ENCODE results near the gene MOG. TPM values are rescaled to one million over a fixed set of nuclear protein-coding genes. Genes with fewer than 3 reads are reported as not detected.

MOG gene
- polyA plus RNA-seq, 1 of the 3 experiments (the other 2 are of a cell fraction), result not detected

DNA sequence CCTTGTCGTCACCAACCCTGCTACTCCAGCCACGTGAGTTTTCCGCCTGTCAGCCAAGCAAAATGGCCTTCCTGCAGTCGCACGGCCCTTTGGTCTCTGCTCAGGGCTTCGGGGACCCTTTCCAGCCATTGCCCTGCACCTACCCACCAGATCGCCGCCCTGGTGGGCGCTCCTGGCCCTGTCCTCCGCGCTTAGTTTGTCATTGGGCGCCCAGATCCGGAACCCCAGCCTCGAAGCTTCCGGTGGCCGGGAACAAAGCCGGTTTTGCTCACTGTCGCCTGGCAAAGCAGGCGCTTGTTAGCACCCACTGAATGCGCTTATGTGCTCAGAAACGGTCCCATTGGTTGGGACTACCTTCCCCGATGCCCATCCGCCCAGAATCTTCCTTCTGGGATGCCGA is 23.5 kb downstream of the MOG start:
- ChIA-PET POLR2A (no interaction called here), CTCF (interaction anchor here (0.8 kb wide), 1 partner anchor 27 kb away, joined by 3 read pairs; no protein-coding TSS in a partner anchor)
- DNase-seq, result no peak
- TF ChIP-seq FOXM1 (IDR thresholded peaks at IDR 0.05; ENCODE audit: low read depth), result no peak
- no peak for TF ChIP-seq RXRA (IDR thresholded peaks at IDR 0.05; ENCODE audit: borderline replicate concordance, low read depth)
- peaks cover 4% of the 10 kb centered on the region for H3K27me3 ChIP-seq (ENCODE audit: insufficient read depth)
- no peak overlapping the region for H3K4me2 ChIP-seq
- H3K79me2 ChIP-seq (ENCODE audit: insufficient read depth), result no peaks in the 10 kb centered on the region
- no peak overlapping the region for H2AFZ ChIP-seq (ENCODE audit: low read depth)
- H3K4me3 ChIP-seq (ENCODE audit: low read depth in 2 of 2, low read length in 1 of 2), result no peak overlapping the region
- WGBS (ENCODE audit: low lambda C conversion rate), result 40% methylated on average over 24 of the region's 24 CpGs
- no peaks in the 10 kb centered on the region for H3K36me3 ChIP-seq (replicated peaks in 1 of 2; ENCODE audit: control insufficient read depth in 1 of 2, insufficient read depth in 2 of 2, low read length in 1 of 2)
- H3K4me1 ChIP-seq (ENCODE audit: control insufficient read depth in 1 of 2, insufficient read depth in 2 of 2, low read depth in 1 of 2, low read length in 1 of 2), result no peaks in the 10 kb centered on the region
- H3K9ac ChIP-seq, result no peak overlapping the region
- no peaks in the 10 kb centered on the region for H4K20me1 ChIP-seq (ENCODE audit: insufficient read depth)
- H3K9me2 ChIP-seq, result no peaks in the 10 kb centered on the region
- no peak overlapping the region for H3K27ac ChIP-seq (ENCODE audit: low read depth in 2 of 2, low read length in 1 of 2)
- H3K9me3 ChIP-seq, result no peaks in the 10 kb centered on the region
- no peaks in the 10 kb centered on the region for H3F3A ChIP-seq (replicated peaks; ENCODE audit: insufficient read depth)

DNA sequence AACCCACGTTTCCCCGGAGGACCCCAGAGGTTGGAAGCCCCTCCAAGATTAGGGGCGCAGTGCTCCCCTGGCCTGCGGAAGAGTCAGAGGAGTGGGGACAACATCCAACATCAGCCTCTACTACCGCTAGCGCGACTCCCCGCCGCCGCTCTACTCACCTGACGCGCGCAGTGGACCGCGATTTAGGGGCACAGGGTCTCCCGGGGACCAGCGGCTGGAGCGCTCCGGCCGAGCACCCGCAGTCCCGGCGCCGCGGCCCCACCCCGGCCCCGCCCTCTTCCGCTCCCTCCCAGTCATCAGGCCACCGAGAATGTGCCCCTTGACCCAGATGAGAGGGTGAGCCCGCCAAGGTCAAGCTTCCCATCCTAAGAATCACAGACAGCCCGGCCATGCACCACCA is 24.0 kb downstream of the MOG start, which contains the start of gene ZFP57:
TSS of gene ZFP57 (minus strand) at position 249 of the 400 bp plus-strand sequence. CDS start 4,149 bp downstream, outside the sequence.
- WGBS (ENCODE audit: low lambda C conversion rate), result 58% methylated on average over 31 of the region's 31 CpGs
- no peaks in the 10 kb centered on the region for H3K4me1 ChIP-seq (ENCODE audit: control insufficient read depth in 1 of 2, insufficient read depth in 2 of 2, low read depth in 1 of 2, low read length in 1 of 2)
- H3K9me3 ChIP-seq, result no peaks in the 10 kb centered on the region
- ChIA-PET CTCF (no interaction called here), POLR2A (no interaction called here)
- no peak for DNase-seq
- TF ChIP-seq MXI1 (IDR thresholded peaks at IDR 0.05; ENCODE audit: low read depth, low read length) (no peak), EZH2phosphoT487 (IDR thresholded peaks at IDR 0.05; ENCODE audit: borderline replicate concordance, low read depth) (no peak), TCF12 (IDR thresholded peaks at IDR 0.05) (no peak), TEAD4 (IDR thresholded peaks at IDR 0.05; ENCODE audit: borderline replicate concordance, insufficient read depth) (no peak), POLR2AphosphoS5 (IDR thresholded peaks at IDR 0.05; ENCODE audit: low read depth, low read length) (no peak), TAF1 (IDR thresholded peaks at IDR 0.05; ENCODE audit: borderline replicate concordance, low read depth, low read length) (no peak), NRF1 (IDR thresholded peaks at IDR 0.05; ENCODE audit: low read depth, low read length) (no peak), CHD2 (IDR thresholded peaks at IDR 0.05; ENCODE audit: low read length, partially characterized antibody) (no peak), SMC3 (IDR thresholded peaks at IDR 0.05; ENCODE audit: low read depth, low read length) (no peak)
- TF ChIP-seq, protein P1, sequence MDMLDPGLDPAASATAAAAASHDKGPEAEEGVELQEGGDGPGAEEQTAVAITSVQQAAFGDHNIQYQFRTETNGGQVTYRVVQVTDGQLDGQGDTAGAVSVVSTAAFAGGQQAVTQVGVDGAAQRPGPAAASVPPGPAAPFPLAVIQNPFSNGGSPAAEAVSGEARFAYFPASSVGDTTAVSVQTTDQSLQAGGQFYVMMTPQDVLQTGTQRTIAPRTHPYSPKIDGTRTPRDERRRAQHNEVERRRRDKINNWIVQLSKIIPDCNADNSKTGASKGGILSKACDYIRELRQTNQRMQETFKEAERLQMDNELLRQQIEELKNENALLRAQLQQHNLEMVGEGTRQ (IDR thresholded peaks at IDR 0.05; ENCODE audit: borderline replicate concordance, low read depth, low read length), result no peak
- H3K27me3 ChIP-seq (ENCODE audit: insufficient read depth), result peaks cover 9% of the 10 kb centered on the region
- H3K27ac ChIP-seq (ENCODE audit: low read depth in 2 of 2, low read length in 1 of 2), result no peak within 1 kb of the TSS
- H3K79me2 ChIP-seq (ENCODE audit: insufficient read depth), result no peaks in the 10 kb centered on the region
- no peak within 1 kb of the TSS for H2AFZ ChIP-seq (ENCODE audit: low read depth)
- no peak within 1 kb of the TSS for H3K4me2 ChIP-seq
- no peaks in the 10 kb centered on the region for H3K9me2 ChIP-seq
- H3K36me3 ChIP-seq (replicated peaks in 1 of 2; ENCODE audit: control insufficient read depth in 1 of 2, insufficient read depth in 2 of 2, low read length in 1 of 2), result no peaks in the 10 kb centered on the region
- no peaks in the 10 kb centered on the region for H3F3A ChIP-seq (replicated peaks; ENCODE audit: insufficient read depth)
- no peaks in the 10 kb centered on the region for H4K20me1 ChIP-seq (ENCODE audit: insufficient read depth)
- no peak within 1 kb of the TSS for H3K9ac ChIP-seq
- no peak within 1 kb of the TSS for H3K4me3 ChIP-seq (ENCODE audit: low read depth in 2 of 2, low read length in 1 of 2)

- WGBS (ENCODE audit: low lambda C conversion rate), result 40% methylated on average over 8 of the region's 8 CpGs
- Histone ChIP-seq H3K27ac (ENCODE audit: low read depth in 2 of 2, low read length in 1 of 2) (no peak overlapping the region), H3K4me2 (no peak overlapping the region), H3F3A (replicated peaks; ENCODE audit: insufficient read depth) (no peaks in the 10 kb centered on the region), H3K9me3 (no peaks in the 10 kb centered on the region), H3K9me2 (no peaks in the 10 kb centered on the region), H3K36me3 (replicated peaks in 1 of 2; ENCODE audit: control insufficient read depth in 1 of 2, insufficient read depth in 2 of 2, low read length in 1 of 2) (no peaks in the 10 kb centered on the region), H3K4me3 (ENCODE audit: low read depth in 2 of 2, low read length in 1 of 2) (no peak overlapping the region), H3K4me1 (ENCODE audit: control insufficient read depth in 1 of 2, insufficient read depth in 2 of 2, low read depth in 1 of 2, low read length in 1 of 2) (no peaks in the 10 kb centered on the region), H3K79me2 (ENCODE audit: insufficient read depth) (no peaks in the 10 kb centered on the region), H2AFZ (ENCODE audit: low read depth) (no peak overlapping the region), H4K20me1 (ENCODE audit: insufficient read depth) (no peaks in the 10 kb centered on the region), H3K9ac (no peak overlapping the region), H3K27me3 (ENCODE audit: insufficient read depth) (peaks cover 13% of the 10 kb centered on the region)
- DNase-seq, result no peak
- POLR2A ChIA-PET, result no interaction called here
- CTCF ChIA-PET, result interaction anchor here (1.8 kb wide), 1 partner anchor 29 kb away, joined by 8 read pairs; no protein-coding TSS in a partner anchor
- TF ChIP-seq USF1 (IDR thresholded peaks at IDR 0.05; ENCODE audit: borderline replicate concordance, low read depth) (no peak), MXI1 (IDR thresholded peaks at IDR 0.05; ENCODE audit: low read depth, low read length) (no peak), TEAD4 (IDR thresholded peaks at IDR 0.05; ENCODE audit: borderline replicate concordance, insufficient read depth) (no peak), IRF3 (IDR thresholded peaks at IDR 0.05; ENCODE audit: low read depth, low read length) (no peak), PBX3 (IDR thresholded peaks at IDR 0.05) (no peak), RXRA (IDR thresholded peaks at IDR 0.05; ENCODE audit: borderline replicate concordance, low read depth) (no peak), EP300 (IDR thresholded peaks at IDR 0.05; ENCODE audit: borderline replicate concordance in 1 of 2, low read depth in 1 of 2, low read length in 1 of 2) (no peak), SIN3A (IDR thresholded peaks at IDR 0.05; ENCODE audit: borderline replicate concordance, low read depth, low read length) (no peak)
- TF ChIP-seq, protein P1 (IDR thresholded peaks at IDR 0.05; ENCODE audit: borderline replicate concordance, low read depth, low read length), result no peak
These were observed 24.9 kb downstream of the MOG start for GRCh38 chr6:29681811-29682210.

Measured in SK-N-SH (cell line).